H1 (cell line): Measurements from ENCODE around the gene ASAH2B. TPM values are rescaled to one million over a fixed set of nuclear protein-coding genes. Genes with fewer than 3 reads are reported as not detected.
"Not testable (repeated sequence)": the region's sequence is repeated elsewhere in the genome, so short reads cannot be mapped to it uniquely, and the experiment has no call there.

Experiments
- CTCF ChIA-PET: fragments of 300-600 bp; sonication (Branson Sonifier 250); formaldehyde crosslinking; loops from one replicate; lab custom pipeline; 2021; ENCODE audit not compliant: partially characterized antibody; lab: Charles Lee
- POLR2A ChIA-PET: fragments of 300-600 bp; sonication (Branson Sonifier 250); formaldehyde crosslinking; loops from one replicate; lab custom pipeline; 2021; ENCODE audit warnings: inconsistent platforms; ENCODE audit not compliant: partially characterized antibody; lab: Charles Lee
- DNase-seq, 2 experiments: peaks; one replicate each; pipeline versions ENCODE4 v3.0.0 to v3.0.0-alpha.2; 2010 to 2022; ENCODE audit warnings: low spot score in 2 of 2, low read depth in 1 of 2, mixed read lengths in 1 of 2
- FAIRE-seq: peaks from 2 replicates; lab custom pipeline; 2011; peaks lifted over from hg19 to GRCh38; lab: Jason Lieb, UNC
- H2AFZ ChIP-seq: 2 replicates; pipeline ENCODE4 v1.8.1; 2012; ENCODE audit warnings: low read length, inconsistent platforms
- H2AK5ac ChIP-seq: 2 replicates; pipeline ENCODE4 v1.6.1; 2013; ENCODE audit warnings: low read depth, low read length
- H2BK120ac ChIP-seq: replicated peaks from 2 replicates; pipeline ENCODE3; 2013; ENCODE audit warnings: low read depth, low read length, inconsistent platforms
- H2BK12ac ChIP-seq: 2 replicates; pipeline ENCODE4 v1.6.1; 2013; ENCODE audit warnings: low read depth, low read length
- H2BK15ac ChIP-seq: 2 replicates; pipeline ENCODE4 v1.6.1; 2013; ENCODE audit warnings: low read length
- H2BK20ac ChIP-seq: 2 replicates; pipeline ENCODE4 v1.6.1; 2013; ENCODE audit warnings: low read length
- H2BK5ac ChIP-seq: 2 replicates; pipeline ENCODE4 v1.6.1; 2013; ENCODE audit warnings: low read depth, low read length
- H3K14ac ChIP-seq: 2 replicates; pipeline ENCODE4 v1.6.1; 2013; ENCODE audit warnings: inconsistent platforms; ENCODE audit not compliant: insufficient read length
- H3K18ac ChIP-seq: 2 replicates; pipeline ENCODE4 v1.6.1; 2013; ENCODE audit warnings: low read length; ENCODE audit errors: extremely low read depth
- H3K23ac ChIP-seq: 2 replicates; pipeline ENCODE4 v1.6.1; 2013; ENCODE audit warnings: inconsistent platforms; ENCODE audit not compliant: insufficient read length
- H3K23me2 ChIP-seq: 2 replicates; pipeline ENCODE4 v1.6.1; 2013; ENCODE audit warnings: low read depth, low read length
- H3K27ac ChIP-seq: 2 replicates; pipeline ENCODE4 v1.6.1; 2011; ENCODE audit warnings: low read depth, low read length, inconsistent platforms
- H3K27me3 ChIP-seq, 4 experiments: replicated peaks in 1 of 4; 1 replicate in 1 of 4; 2 replicates in 3 of 4; pipeline versions ENCODE4 v1.6.1 to v1.8.1; 2011 to 2013; ENCODE audit warnings: low read length in 3 of 4, mild to moderate bottlenecking in 3 of 4, inconsistent platforms in 2 of 4, mixed read lengths in 2 of 4, moderate library complexity in 1 of 4; ENCODE audit not compliant: control insufficient read depth in 3 of 4, insufficient read depth in 3 of 4; ENCODE audit errors: extremely low read depth in 1 of 4
- H3K36me3 ChIP-seq, 4 experiments: 2 replicates each; pipeline versions ENCODE4 v1.6.1 to v1.8.1; 2011 to 2013; ENCODE audit warnings: mild to moderate bottlenecking in 4 of 4, low read length in 3 of 4, moderate library complexity in 2 of 4, control low read depth in 1 of 4, inconsistent platforms in 1 of 4; ENCODE audit not compliant: insufficient read depth in 4 of 4, control insufficient read depth in 2 of 4
- H3K4ac ChIP-seq: replicated peaks from 2 replicates; pipeline ENCODE3; 2013; ENCODE audit warnings: low read length, low read depth, mixed read lengths, inconsistent platforms; ENCODE audit not compliant: insufficient read length
- H3K4me1 ChIP-seq, 4 experiments: replicated peaks in 1 of 4; 1 replicate in 1 of 4; 2 replicates in 3 of 4; pipeline versions ENCODE4 v1.6.1 to v1.8.1; 2011 to 2013; ENCODE audit warnings: low read length in 3 of 4, inconsistent platforms in 2 of 4, mixed read lengths in 1 of 4; ENCODE audit not compliant: insufficient read depth in 4 of 4, control insufficient read depth in 3 of 4
- H3K4me2 ChIP-seq, 2 experiments: 2 replicates each; pipeline versions ENCODE4 v1.6.1 to v1.8.1; 2011 to 2013; ENCODE audit warnings: low read depth in 2 of 2, low read length in 2 of 2, control low read depth in 1 of 2, inconsistent platforms in 1 of 2, mild to moderate bottlenecking in 1 of 2; ENCODE audit not compliant: insufficient read depth in 1 of 2
- H3K4me3 ChIP-seq, 4 experiments: fragments of 200-600, 300-600 bp in 1 of 4; sonication (generic), shearing (Covaris generic), sonication (Bioruptor Twin) in 1 of 4; 2 replicates each; pipeline versions ENCODE4 v1.5.1 to v1.8.1; 2011 to 2016; ENCODE audit warnings: low read length in 4 of 4, low read depth in 3 of 4, control low read depth in 2 of 4, inconsistent platforms in 2 of 4, mild to moderate bottlenecking in 2 of 4, mixed read lengths in 1 of 4, moderate library complexity in 1 of 4; ENCODE audit not compliant: insufficient read depth in 2 of 4; ENCODE audit errors: extremely low read depth in 1 of 4
- H3K56ac ChIP-seq: replicated peaks from 2 replicates; pipeline ENCODE3; 2013; ENCODE audit warnings: low read depth, mild to moderate bottlenecking, mixed read lengths, low read length, inconsistent platforms; ENCODE audit not compliant: insufficient read length
- H3K79me1 ChIP-seq: 2 replicates; pipeline ENCODE4 v1.6.1; 2013; ENCODE audit warnings: low read depth, low read length, control low read depth
- H3K79me2 ChIP-seq, 2 experiments: 2 replicates each; pipeline versions ENCODE4 v1.6.1 to v1.8.1; 2012 to 2013; ENCODE audit warnings: low read length in 2 of 2, mild to moderate bottlenecking in 2 of 2, inconsistent platforms in 1 of 2; ENCODE audit not compliant: insufficient read depth in 2 of 2, control insufficient read depth in 1 of 2
- H3K9ac ChIP-seq, 4 experiments: replicated peaks in 1 of 4; 1 replicate in 1 of 4; 2 replicates in 3 of 4; pipeline versions ENCODE4 v1.6.1 to v1.8.1; 2011 to 2013; ENCODE audit warnings: low read depth in 3 of 4, low read length in 3 of 4, control low read depth in 2 of 4, mild to moderate bottlenecking in 2 of 4, moderate library complexity in 2 of 4, inconsistent platforms in 1 of 4; ENCODE audit errors: extremely low read depth in 1 of 4
- H3K9me3 ChIP-seq, 2 experiments: 2 replicates each; pipeline versions ENCODE4 v1.6.1 to v1.8.1; 2012 to 2013; ENCODE audit warnings: mild to moderate bottlenecking in 2 of 2, moderate library complexity in 2 of 2, control low read depth in 1 of 2, inconsistent platforms in 1 of 2, low read depth in 1 of 2, low read length in 1 of 2, mixed read lengths in 1 of 2; ENCODE audit not compliant: insufficient read depth in 2 of 2
- H4K20me1 ChIP-seq, 2 experiments: replicated peaks in 1 of 2; 2 replicates each; pipeline versions ENCODE3 to v1.8.1; 2011 to 2013; ENCODE audit warnings: inconsistent platforms in 2 of 2, low read length in 2 of 2, mild to moderate bottlenecking in 1 of 2; ENCODE audit not compliant: insufficient read depth in 2 of 2, control insufficient read depth in 1 of 2
- H4K5ac ChIP-seq: 2 replicates; pipeline ENCODE4 v1.6.1; 2013; ENCODE audit warnings: low read length, low read depth, mixed read lengths, inconsistent platforms; ENCODE audit not compliant: insufficient read length
- H4K8ac ChIP-seq: 2 replicates; pipeline ENCODE4 v1.8.0; 2013; ENCODE audit warnings: mild to moderate bottlenecking, moderate library complexity, low read length, inconsistent platforms; ENCODE audit not compliant: insufficient read depth; ENCODE audit errors: extremely low read depth
- H4K91ac ChIP-seq: replicated peaks from 2 replicates; pipeline ENCODE3; 2013; ENCODE audit warnings: low read length, mixed read lengths, inconsistent platforms; ENCODE audit not compliant: insufficient read length
- ASH2L ChIP-seq: fragments of 200-600, 300-600 bp; sonication (generic); IDR thresholded peaks from one replicate; pipeline ENCODE4 v1.7.1; 2017; ENCODE audit warnings: low read length
- RBBP5 ChIP-seq: IDR thresholded peaks from 2 replicates; pipeline ENCODE4 v1.7.1; 2012; ENCODE audit warnings: low read depth, mild to moderate bottlenecking, inconsistent platforms, low read length, moderate library complexity, borderline replicate concordance
- SP1 ChIP-seq: IDR thresholded peaks from 2 replicates; pipeline ENCODE4 v1.6.1; 2011; ENCODE audit warnings: low read depth, low read length
- WGBS, 2 experiments: shearing (Covaris generic) in 1 of 2; methylation state at CpG; one replicate each; pipeline versions ENCODE4 v1.1.6 to v1.1.7; 2013 to 2015; ENCODE audit warnings: low lambda C conversion rate in 2 of 2, mixed read lengths in 2 of 2, inconsistent platforms in 1 of 2, low coverage in 1 of 2, missing lambda C conversion rate in 1 of 2; ENCODE audit not compliant: insufficient replicate concordance in 2 of 2, insufficient coverage in 1 of 2, insufficient read length in 1 of 2; ENCODE audit errors: extremely low coverage in 1 of 2, missing lambda C conversion rate in 1 of 2; 5-methylcytosine and 5-hydroxymethylcytosine counted together
- polyA plus RNA-seq, 7 experiments: library from polyadenylated mRNA; depleted of rRNA in 3 of 7; stranded (reverse) in 5 of 7; unstranded in 2 of 7; fragments of >200 nt in 5 of 7; fragments of 200-250 nt in 2 of 7; gene quantifications; 1 replicate in 5 of 7; 2 replicates in 1 of 7; 4 replicates in 1 of 7; pipeline versions ENCODE4 v1.2.1 to v1.2.3, GENCODE V29; 2011 to 2013; ENCODE audit warnings: missing spikeins in 2 of 7, mixed read lengths in 2 of 7
- total RNA-seq: library from RNA; stranded (reverse); fragmentation: NEBNext Ultra II Directional; extraction: Animal tissue kit (Norgen Biotek cat#: 25700); gene quantifications from 2 replicates; pipeline ENCODE4 v1.2.1, GENCODE V29; 2021

ASAH2B gene
- total and polyA plus RNA-seq, 2 of the 8 experiments (the other 6 are each of a cell fraction or from before 2014, with no cell fraction given): 3.6 to 4.7 TPM

DNA sequence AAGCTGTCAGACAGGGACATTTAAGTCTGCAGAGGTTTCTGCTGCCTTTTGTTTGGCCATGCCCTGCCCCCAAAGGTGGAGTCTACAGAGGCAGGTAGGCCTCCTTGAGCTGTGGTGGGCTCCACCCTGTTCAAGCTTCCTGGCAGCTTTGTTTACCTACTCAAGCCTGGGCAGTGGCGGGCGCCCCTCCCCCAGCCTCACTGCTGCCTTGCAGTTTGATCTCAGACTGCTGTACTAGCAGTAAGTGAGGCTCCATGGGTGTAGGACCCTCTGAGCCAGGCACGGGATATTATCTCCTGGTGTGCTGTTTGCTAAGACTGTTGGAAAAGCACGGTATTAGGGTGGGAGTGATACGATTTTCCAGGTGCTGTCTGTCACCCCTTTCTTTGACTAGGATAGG, 48.2 kb downstream of the ASAH2B start:
- DNase-seq: peak in 1 of 2 experiments; percentile 55
- H2BK12ac ChIP-seq, H3K4me1 ChIP-seq, H3K56ac ChIP-seq, H3K9ac ChIP-seq, H3K14ac ChIP-seq, H3K23ac ChIP-seq, H4K5ac ChIP-seq, H3K79me1 ChIP-seq, H4K91ac ChIP-seq, H3K4ac ChIP-seq, H3K27me3 ChIP-seq, H3K79me2 ChIP-seq, H4K20me1 ChIP-seq, H4K8ac ChIP-seq, H3K36me3 ChIP-seq, H2BK5ac ChIP-seq, H2BK20ac ChIP-seq, H3K27ac ChIP-seq, H2AK5ac ChIP-seq, H3K23me2 ChIP-seq, FAIRE-seq, H2BK15ac ChIP-seq, H2BK120ac ChIP-seq: not testable (repeated sequence)
- Histone ChIP-seq H3K4me2 (peak overlapping the region; percentile 49 to 55), H2AFZ (peak overlapping the region; percentile 76; the same call in 1 of the 2 replicates), H3K18ac (peak overlapping the region; percentile 71; the same call in 1 of the 2 replicates)
- WGBS, 2 experiments: 58% methylated on average over 5 of the region's 5 CpGs; no CpG with 5 or more reads in 1 of the 2 experiments
- TF ChIP-seq SP1: 0 out of 2 replicates have a peak, but pooled peaks have one; percentile 41
- TF ChIP-seq ASH2L: peak; percentile 65
- TF ChIP-seq RBBP5: 0 out of 2 replicates have a peak, but pooled peaks have one; percentile 53
- TF ChIP-seq, all 59 proteins: peak for 3; not testable (repeated sequence) for 56
- CTCF ChIA-PET: interaction anchor here (1.0 to 2.8 kb wide), 5 partner anchors 9 to 103 kb away, joined by 3 to 14 read pairs (median 7); no protein-coding TSS in a partner anchor
- not testable (repeated sequence) for H3K9me3 ChIP-seq, H3K4me3 ChIP-seq
- POLR2A ChIA-PET: interaction anchor here (1.4 to 2.0 kb wide), 2 partner anchors 103 to 204 kb away, joined by 3 to 4 read pairs; no protein-coding TSS in a partner anchor
